Adrenal gland (tissue), 5 donors: ENCODE results near the gene PKN1.

Experiments used
- CTCF ChIP-seq, 6 experiments: fragments of 450-650 bp in 4 of 6; fragments of 200-600 bp in 2 of 6; sonication (generic) in 1 of 6; IDR thresholded peaks; 1 replicate in 5 of 6; 2 replicates in 1 of 6; pipeline versions ENCODE4 v1.5.1 to v1.8.0; 2016 to 2021; ENCODE audit warnings: antibody characterized with exemption in 6 of 6, mild to moderate bottlenecking in 2 of 6, moderate library complexity in 1 of 6
- POLR2A ChIP-seq, 2 donors: fragments of 450-650 bp; IDR thresholded peaks; one replicate each; pipeline ENCODE4 v1.6.1; 2017; ENCODE audit warnings: antibody characterized with exemption in 2 of 2, mild to moderate bottlenecking in 2 of 2, moderate library complexity in 1 of 2
- donor health status: DM: no; HTN: no; CAD: no.

GRCh38 chr19:14519245-14519859 is 86.2 kb downstream of the PKN1 start:
- TF ChIP-seq CTCF (IDR thresholded peaks at IDR 0.05) (no peak), POLR2A (IDR thresholded peaks at IDR 0.05) (no peak)
